Adipose tissue (tissue), 3 donors: Measurements from ENCODE around the gene APLF. TPM values are rescaled to one million over a fixed set of nuclear protein-coding genes. Genes with fewer than 3 reads are reported as not detected.
"Not testable (repeated sequence)": the region's sequence is repeated elsewhere in the genome, so short reads cannot be mapped to it uniquely, and the experiment has no call there.

Experiments used
- H3K27ac ChIP-seq: one replicate; pipeline ENCODE4 v1.5.1; 2013; ENCODE audit warnings: low read depth, low read length
- WGBS, 3 donors: extraction: QIAGEN DNeasy Blood & Tissue Kit; methylation state at CpG; one replicate each; pipeline ENCODE4 v1.1.7; 2013; 5-methylcytosine and 5-hydroxymethylcytosine counted together
- polyA plus RNA-seq, 3 donors: library from polyadenylated mRNA; stranded (reverse); fragments of 200-250 nt; gene quantifications; one replicate each; pipeline ENCODE4 v1.2.3, GENCODE V29; 2013
- donor health status: healthy with polysubstance abuse.
- donor health status: Bipolar disorder and iron deficiency.
- donor health status: healthy.

APLF gene
- polyA plus RNA-seq, 3 donors: 0.45 to 0.94 (median 0.67) TPM

DNA sequence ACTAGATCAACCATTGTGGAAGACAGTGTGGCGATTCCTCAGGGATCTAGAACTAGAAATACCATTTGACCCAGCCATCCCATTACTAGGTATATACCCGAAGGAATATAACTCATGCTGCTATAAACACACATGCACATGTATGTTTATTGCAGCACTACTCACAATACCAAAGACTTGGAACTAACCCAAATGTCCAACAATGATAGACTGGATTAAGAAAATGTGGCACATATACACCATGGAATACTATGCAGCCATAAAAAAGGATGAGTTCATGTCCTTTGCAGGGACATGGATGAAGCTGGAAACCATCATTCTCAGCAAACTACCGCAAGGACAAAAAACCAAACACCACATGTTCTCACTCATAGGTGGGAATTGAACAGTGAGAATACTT is 133.1 kb downstream of the APLF start:
- not testable (repeated sequence) for H3K27ac ChIP-seq
- WGBS, 3 donors: 86 to 100% (median 90%) methylated on average over 2 to 3 of the region's 3 CpGs

DNA sequence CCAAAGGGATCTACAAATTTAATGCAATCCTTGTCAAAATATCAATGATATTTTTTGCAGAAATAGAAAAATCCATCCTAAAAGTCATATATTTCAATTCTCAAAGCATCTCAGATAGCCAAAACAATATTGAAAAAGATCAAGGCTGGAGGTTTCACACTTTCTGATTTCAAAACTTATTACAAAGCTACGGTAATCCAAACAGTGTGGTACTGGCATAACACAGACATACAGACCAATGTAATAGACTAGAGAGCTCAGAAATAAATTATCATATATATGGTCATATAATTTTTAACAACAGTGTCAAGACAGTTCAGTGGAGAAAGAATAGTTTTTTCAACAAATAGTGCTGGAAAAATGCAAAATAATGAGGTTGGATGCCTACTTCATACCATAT is 135.7 kb downstream of the APLF start:
- 95 to 97% (median 96%) methylated on average over 1 of the region's 1 CpG for WGBS, 3 donors
- H3K27ac ChIP-seq: no peak overlapping the region

DNA sequence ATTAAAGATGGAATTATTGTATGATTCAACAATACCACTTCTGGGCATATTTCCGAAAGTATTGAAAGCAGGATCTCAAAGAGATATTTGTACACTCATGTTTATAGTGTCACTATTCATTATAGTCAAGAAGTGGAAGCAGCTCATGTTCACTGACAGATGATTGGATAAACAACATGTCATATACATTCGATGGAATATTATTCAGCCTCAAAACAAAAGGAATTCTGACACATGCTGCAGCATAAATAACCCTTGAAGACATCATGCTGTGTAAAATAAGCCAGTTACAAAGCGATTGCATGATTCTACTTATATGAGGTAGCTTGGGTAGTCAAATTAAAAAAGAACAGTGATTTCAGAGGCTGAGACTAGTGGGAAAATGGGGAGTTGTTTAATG is 136.7 kb downstream of the APLF start:
- no peak overlapping the region for H3K27ac ChIP-seq
- WGBS, 3 donors: 81 to 87% (median 82%) methylated on average over 3 of the region's 3 CpGs

DNA sequence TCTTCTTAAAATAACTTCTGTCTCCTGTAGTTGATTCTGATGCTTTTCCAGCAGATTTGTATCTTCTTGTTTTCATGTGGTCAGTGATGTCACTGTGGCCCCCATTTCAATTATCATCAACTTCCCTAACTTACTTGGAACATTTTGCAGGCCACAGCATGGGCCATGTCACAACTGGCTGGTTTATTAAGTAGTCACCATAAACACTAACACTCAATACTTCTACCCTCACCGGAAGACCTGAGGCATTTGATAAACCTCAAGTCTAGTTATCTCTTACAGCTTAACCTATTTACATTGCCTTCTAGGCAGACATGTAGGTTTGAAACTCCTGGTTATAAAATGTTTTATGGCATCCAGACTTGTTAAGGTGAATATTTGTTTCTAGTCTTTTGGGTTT is 138.6 kb downstream of the APLF start:
- no peak overlapping the region for H3K27ac ChIP-seq
- WGBS, 3 donors: 82 to 92% (median 90%) methylated on average over 1 of the region's 1 CpG

DNA sequence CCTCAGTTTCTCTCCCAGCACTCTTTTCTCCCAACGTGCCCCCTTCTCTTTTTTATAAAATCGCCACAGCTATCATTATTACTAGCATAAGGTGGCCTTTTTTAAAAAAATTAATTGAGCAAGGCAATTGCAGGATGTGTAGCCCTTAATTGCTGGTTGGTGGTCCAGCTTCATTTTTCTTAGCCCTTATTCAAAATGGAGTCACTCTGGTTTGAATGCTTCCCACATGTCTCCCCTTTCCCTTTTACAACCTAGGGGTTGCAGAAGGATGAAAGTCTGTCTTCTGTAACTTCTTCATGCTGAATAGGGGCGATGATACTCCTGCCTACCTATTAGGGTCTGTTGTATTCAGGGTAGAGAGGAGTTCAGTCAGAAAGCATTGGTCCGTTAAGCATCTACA is 139.4 kb downstream of the APLF start:
- 77 to 97% (median 89%) methylated on average over 4 of the region's 4 CpGs for WGBS, 3 donors
- no peak overlapping the region for H3K27ac ChIP-seq

DNA sequence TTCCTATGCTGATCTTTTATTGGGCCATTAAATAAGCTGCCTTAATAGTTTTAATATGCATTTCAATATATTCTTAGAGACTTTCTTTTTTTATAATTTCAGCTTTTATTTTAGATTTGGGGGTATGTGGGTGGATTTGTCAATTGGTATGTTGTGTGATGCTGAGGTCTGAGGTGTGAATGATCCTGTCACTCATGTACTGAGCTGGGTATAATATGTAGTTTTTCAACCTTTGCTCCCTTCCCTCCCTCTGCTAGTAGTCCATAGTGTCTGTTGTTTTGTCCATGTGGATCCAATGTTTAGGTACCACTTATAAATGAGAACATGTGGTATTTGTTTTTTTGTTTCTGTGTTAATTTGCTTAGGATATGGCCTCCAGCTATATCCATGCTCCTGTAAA is 140.5 kb downstream of the APLF start:
- no peak overlapping the region for H3K27ac ChIP-seq

DNA sequence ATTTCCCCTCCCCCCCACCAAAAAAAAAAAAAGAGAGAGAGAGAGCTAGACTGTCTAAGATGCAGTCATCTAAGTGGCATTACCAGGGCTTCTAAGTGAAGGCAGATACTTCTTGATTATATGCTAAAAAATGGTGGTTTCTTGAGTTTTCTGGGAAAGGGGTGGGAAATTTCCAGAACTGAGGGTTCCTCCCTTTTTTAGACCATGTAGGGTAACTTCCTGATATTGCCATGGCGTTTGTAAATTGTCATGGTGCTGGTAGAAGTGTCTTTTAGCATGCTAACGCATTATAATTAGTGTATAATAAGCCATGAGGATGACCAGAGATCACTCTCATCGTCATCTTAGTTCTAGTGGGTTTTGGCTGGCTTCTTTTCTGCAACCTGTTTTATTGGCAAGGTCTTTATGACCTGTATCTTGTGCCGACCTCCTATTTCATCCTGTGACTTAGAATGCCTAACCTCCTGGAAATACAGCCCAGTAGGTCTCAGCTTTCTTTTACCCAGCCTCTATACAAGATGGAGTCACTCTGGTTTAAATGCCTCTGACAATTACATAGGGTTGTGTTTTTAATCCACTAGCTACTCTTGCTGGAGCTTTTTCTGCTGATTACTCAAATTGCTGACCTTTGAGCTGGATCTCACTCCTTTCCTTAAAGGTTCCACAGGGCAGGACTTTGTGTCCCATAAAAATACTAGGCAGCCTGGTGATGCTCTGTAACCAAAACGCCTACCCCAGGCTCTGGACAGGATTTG is 145.6 kb downstream of the APLF start:
- no peak overlapping the region for H3K27ac ChIP-seq
- 86 to 87% (median 87%) methylated on average over 5 of the region's 5 CpGs for WGBS, 3 donors

DNA sequence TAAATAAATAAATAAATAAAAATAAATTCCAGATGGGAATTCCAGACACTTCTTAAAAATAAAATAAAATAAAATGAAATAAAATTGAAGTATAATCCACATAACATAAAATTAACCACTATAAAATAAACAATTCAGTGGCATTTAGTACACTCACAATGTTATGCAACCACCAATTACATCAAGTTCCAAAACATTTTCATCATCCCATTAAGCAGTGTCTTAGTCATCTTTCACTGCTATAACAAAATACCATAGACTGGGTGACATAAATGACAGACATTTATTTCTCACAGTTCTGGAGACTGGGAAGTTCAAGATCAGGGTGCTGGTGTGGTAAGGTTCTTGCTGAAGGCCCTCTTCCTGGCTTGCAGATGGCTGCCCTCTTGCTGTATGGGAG is 153.4 kb downstream of the APLF start:
- no peak overlapping the region for H3K27ac ChIP-seq

DNA sequence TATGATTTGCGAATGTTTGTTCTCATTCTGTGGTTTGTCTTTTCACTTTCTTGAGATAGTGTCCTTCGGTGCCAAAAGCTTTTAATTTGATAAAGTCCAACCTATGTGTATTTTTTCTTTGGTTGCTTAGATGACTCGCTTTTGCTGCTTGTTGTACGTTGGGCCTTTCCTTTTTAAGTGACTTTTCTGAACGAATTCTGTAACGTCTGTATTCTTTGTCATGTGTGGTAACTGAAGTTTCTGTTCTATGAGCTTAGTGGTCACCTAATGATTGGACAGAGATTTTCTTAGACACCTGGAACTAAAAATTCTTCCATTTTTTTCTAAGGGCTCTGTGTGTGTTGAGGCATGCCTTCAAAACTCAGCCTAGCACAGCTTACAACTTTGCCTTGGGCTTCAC is 156.4 kb downstream of the APLF start:
- 86 to 96% (median 94%) methylated on average over 6 of the region's 6 CpGs for WGBS, 3 donors
- no peak overlapping the region for H3K27ac ChIP-seq

DNA sequence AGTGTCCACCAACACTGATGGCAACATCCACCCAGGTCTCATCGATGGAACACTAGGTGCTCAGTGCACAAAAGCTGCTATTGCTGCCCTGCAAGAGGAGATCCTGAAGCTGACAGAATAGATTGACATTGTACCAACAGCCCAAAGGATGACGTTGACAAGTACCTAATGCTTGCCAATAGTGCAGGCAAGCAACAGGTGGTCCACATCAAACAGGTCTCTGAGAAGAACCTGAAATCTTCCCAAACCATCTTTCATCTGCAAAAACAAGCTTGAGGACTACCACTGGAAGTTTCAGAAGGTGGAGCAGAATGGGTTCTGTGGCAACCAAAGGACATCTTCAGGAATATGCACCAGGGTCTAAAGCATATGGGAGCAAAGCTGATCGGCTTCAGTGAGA is 160.2 kb downstream of the APLF start:
- 83 to 92% (median 91%) methylated on average over 3 of the region's 3 CpGs for WGBS, 3 donors
- H3K27ac ChIP-seq: no peak overlapping the region

Other genes with a start within 250 kb of the APLF start
- 10 to 100 TPM; 11.3 to 42.4 (median 27.0) TPM for gene PPP3R1, start 215.1 kb upstream of the APLF start, polyA plus RNA-seq
- gene CNRIP1, start 147.6 kb upstream of the APLF start, polyA plus RNA-seq: 10 to 100 TPM in 2 of 3 donors, 1 to 10 TPM in 1; 3.9 to 62.2 (median 26.6) TPM
- 10 to 100 TPM in 2 of 3 donors, 1 to 10 TPM in 1; 1.6 to 52.2 (median 18.2) TPM for gene PLEK, start 102.3 kb upstream of the APLF start, polyA plus RNA-seq
- under 1 TPM; 0.44 to 0.56 (median 0.48) TPM for gene FBXO48, start 291 bp upstream of the APLF start, polyA plus RNA-seq
- gene PROKR1, start 176.0 kb downstream of the APLF start, polyA plus RNA-seq: 1 to 10 TPM in 1 of 3 donors, under 1 TPM in 2; 0.02 to 1.1 (median 0.56) TPM